Small intestine (tissue), 7 donors: ENCODE data around the gene TOMM34. TPM values are rescaled to one million over a fixed set of nuclear protein-coding genes. Genes with fewer than 3 reads are reported as not detected.

Experiments used
- DNase-seq, 2 donors: peaks; one replicate each; pipeline versions ENCODE4 v3.0.0 to v3.0.0-alpha.2; 2013
- FAIRE-seq: peaks from 2 replicates; lab custom pipeline; 2012; peaks lifted over from hg19 to GRCh38; lab: Jason Lieb, UNC
- H3K27ac ChIP-seq, 3 donors: one replicate each; pipeline ENCODE4 v1.5.1; 2013; ENCODE audit warnings: low read length in 2 of 3, mild to moderate bottlenecking in 2 of 3, control low read depth in 1 of 3, inconsistent platforms in 1 of 3, low read depth in 1 of 3, moderate library complexity in 1 of 3
- H3K27me3 ChIP-seq, 3 donors: one replicate each; pipeline ENCODE4 v1.6.1; 2013; ENCODE audit warnings: low read length in 3 of 3, inconsistent platforms in 1 of 3; ENCODE audit not compliant: control insufficient read depth in 3 of 3, insufficient read depth in 3 of 3
- H3K36me3 ChIP-seq, 3 donors: one replicate each; pipeline ENCODE4 v1.6.1; 2013; ENCODE audit warnings: low read length in 3 of 3, inconsistent platforms in 1 of 3, low read depth in 1 of 3, mild to moderate bottlenecking in 1 of 3, moderate library complexity in 1 of 3; ENCODE audit not compliant: control insufficient read depth in 3 of 3, insufficient read depth in 2 of 3
- H3K4me1 ChIP-seq, 3 donors: one replicate each; pipeline ENCODE4 v1.6.1; 2013; ENCODE audit warnings: low read length in 2 of 3, inconsistent platforms in 1 of 3, low read depth in 1 of 3, mild to moderate bottlenecking in 1 of 3, moderate library complexity in 1 of 3; ENCODE audit not compliant: control insufficient read depth in 3 of 3, insufficient read depth in 2 of 3
- H3K4me3 ChIP-seq, 3 donors: one replicate each; pipeline ENCODE4 v1.5.1; 2013; ENCODE audit warnings: low read length in 3 of 3, control low read depth in 1 of 3, inconsistent platforms in 1 of 3, low read depth in 1 of 3, mild to moderate bottlenecking in 1 of 3, moderate library complexity in 1 of 3
- H3K9me3 ChIP-seq, 2 donors: one replicate each; pipeline ENCODE4 v1.6.1; 2013; ENCODE audit warnings: low read depth in 1 of 2, low read length in 1 of 2; ENCODE audit not compliant: control insufficient read depth in 2 of 2, insufficient read depth in 1 of 2
- WGBS, 3 donors: extraction: QIAGEN DNeasy Blood & Tissue Kit; methylation state at CpG; one replicate each; pipeline ENCODE4 v1.1.7; 2013; 5-methylcytosine and 5-hydroxymethylcytosine counted together
- polyA plus RNA-seq, 4 donors: library from polyadenylated mRNA; stranded (reverse) in 3 of 4; unstranded in 1 of 4; fragments of 200-250 nt in 3 of 4; fragments of 120-200 nt in 1 of 4; gene quantifications; one replicate each; pipeline versions ENCODE4 v1.2.1 to v1.2.3, GENCODE V29; 2013
- donor health status: healthy with polysubstance abuse.
- donor health status: control.
- donor health status: control.
- donor health status: Bipolar disorder and iron deficiency.
- donor health status: healthy.

The TOMM34 gene
- polyA plus RNA-seq, 4 donors, result 9.6 to 34.1 (median 19.0) TPM

- Histone ChIP-seq H3K9me3 (no peaks in the 10 kb centered on the region), H3K27me3 (no peaks in the 10 kb centered on the region), H3K36me3 (peaks cover 0 to 52% (median 0%) of the 10 kb centered on the region in 3 donors), H3K4me1 (no peaks in the 10 kb centered on the region), H3K27ac (no peak overlapping the region), H3K4me3 (no peak overlapping the region)
- no peak for FAIRE-seq
- DNase-seq, result no peak
- 93 to 95% (median 94%) methylated on average over 10 of the region's 10 CpGs for WGBS, 3 donors
Observed at GRCh38 chr20:44936510-44936909, 23.7 kb downstream of the TOMM34 start.

DNA sequence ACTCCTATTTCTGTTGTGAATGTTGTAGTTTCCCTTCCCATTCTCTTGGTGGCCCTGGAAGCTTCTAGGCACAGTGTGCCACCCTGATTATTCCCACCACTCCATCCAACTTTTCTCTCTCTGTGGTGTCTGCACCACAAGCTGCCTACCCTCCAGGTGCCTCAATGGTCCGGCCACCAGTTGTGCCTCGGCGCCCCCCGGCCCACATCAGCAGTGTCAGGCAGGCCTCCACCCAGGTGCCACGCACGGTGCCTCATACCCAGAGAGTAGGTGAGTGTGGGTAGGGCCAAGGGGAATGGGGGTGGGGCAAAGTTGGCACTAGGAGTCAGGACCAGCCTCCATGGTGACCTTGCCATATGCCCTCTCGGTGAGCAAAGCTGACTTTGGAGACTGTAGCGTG is 27.3 kb downstream of the TOMM34 start:
- Histone ChIP-seq H3K36me3 (peaks cover 0 to 28% (median 2%) of the 10 kb centered on the region in 3 donors), H3K27me3 (no peaks in the 10 kb centered on the region), H3K27ac (no peak overlapping the region), H3K4me3 (no peak overlapping the region), H3K9me3 (no peaks in the 10 kb centered on the region), H3K4me1 (no peaks in the 10 kb centered on the region)
- WGBS, 3 donors, result 93 to 99% (median 97%) methylated on average over 8 of the region's 8 CpGs
- no peak for DNase-seq
- FAIRE-seq, result no peak

GRCh38 chr20:44931911-44932310 is 28.3 kb downstream of the TOMM34 start:
- Histone ChIP-seq H3K9me3 (no peaks in the 10 kb centered on the region), H3K36me3 (peaks cover 0 to 20% (median 2%) of the 10 kb centered on the region in 3 donors), H3K4me1 (no peaks in the 10 kb centered on the region), H3K27me3 (no peaks in the 10 kb centered on the region), H3K27ac (no peak overlapping the region), H3K4me3 (no peak overlapping the region)
- no peak for DNase-seq
- no peak for FAIRE-seq
- 87 to 93% (median 89%) methylated on average over 3 of the region's 3 CpGs for WGBS, 3 donors

DNA sequence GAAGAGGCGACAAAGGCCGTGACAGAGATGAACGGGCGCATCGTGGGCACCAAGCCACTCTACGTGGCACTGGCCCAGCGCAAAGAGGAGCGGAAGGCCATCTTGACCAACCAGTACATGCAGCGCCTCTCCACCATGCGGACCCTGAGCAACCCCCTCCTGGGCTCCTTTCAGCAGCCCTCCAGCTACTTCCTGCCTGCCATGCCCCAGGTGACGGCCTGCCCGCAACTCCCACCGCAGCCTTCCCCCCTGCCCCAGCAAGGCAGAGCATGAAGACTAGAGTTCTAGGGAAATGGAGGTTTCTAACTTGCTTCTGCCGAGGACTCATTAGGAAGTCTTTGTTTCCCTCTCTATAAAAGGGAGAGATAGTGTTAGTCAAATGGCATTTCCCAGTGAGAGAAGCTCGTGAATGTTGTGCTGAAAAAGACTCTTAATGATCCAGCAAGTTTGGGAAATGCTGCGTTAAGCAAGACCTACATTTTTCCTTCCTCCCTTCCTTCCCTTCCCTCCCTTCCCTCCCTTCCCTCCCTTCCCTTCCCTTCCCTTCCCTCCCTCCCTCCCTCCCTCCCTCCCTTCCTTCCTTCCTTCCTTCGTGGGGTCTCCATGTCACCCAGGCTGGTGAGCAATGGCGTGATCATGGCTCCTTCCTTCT is 29.6 kb downstream of the TOMM34 start:
- no peaks in the 10 kb centered on the region for H3K9me3 ChIP-seq
- WGBS, 3 donors, result 94 to 99% (median 96%) methylated on average over 18 of the region's 18 CpGs
- H3K4me3 ChIP-seq, result no peak overlapping the region
- H3K4me1 ChIP-seq, result no peaks in the 10 kb centered on the region
- peaks cover 0 to 14% (median 2%) of the 10 kb centered on the region in 3 donors for H3K36me3 ChIP-seq
- DNase-seq (no peak), FAIRE-seq (no peak)
- H3K27me3 ChIP-seq, result no peaks in the 10 kb centered on the region
- no peak overlapping the region for H3K27ac ChIP-seq

DNA sequence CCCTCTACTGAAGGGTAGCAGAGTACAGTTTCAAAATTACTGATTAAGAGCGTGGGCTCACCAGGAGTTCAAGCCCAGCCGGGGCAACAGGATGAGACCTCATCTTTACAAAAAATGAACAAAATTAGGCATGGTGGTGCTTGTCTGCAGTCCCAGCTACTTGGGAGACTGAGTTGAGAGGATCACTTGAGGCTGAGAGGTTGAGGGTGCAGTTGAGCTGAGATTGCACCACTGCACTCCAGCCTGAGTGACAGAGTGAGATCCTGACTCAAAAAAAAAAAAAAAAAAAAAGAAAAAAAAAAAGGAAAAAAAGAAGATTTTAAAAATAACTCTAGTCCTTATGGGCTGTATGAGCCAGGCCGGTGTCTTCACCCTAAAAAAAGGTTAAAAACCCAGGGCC is 31.6 kb downstream of the TOMM34 start:
- no peak for FAIRE-seq
- 72 to 84% (median 79%) methylated on average over 3 of the region's 3 CpGs for WGBS, 3 donors
- no peaks in the 10 kb centered on the region for H3K4me1 ChIP-seq

DNA sequence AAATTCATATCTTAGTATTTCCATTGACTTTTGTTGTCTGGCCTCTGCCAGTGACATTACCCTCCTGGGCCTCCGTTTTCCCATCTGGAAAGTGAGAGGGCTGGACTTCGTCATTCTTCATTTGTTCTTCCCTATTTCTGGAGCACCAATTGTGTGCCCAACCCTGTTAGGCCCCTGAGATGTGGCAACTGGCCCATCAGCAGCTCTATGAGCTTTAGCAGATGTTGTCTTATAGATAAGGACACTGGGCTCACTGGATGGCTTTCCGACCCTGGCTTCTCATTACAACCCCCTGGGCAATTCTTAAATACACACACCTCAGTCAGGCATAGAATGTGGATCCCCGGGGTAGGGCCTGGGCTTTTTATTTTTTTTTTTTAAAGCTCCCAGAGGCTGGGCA is 35.7 kb downstream of the TOMM34 start:
- FAIRE-seq (no peak), DNase-seq (no peak)
- Histone ChIP-seq H3K4me3 (no peak overlapping the region), H3K27me3 (no peaks in the 10 kb centered on the region), H3K36me3 (peaks cover 0 to 24% (median 0%) of the 10 kb centered on the region in 3 donors), H3K4me1 (no peaks in the 10 kb centered on the region), H3K27ac (no peak overlapping the region), H3K9me3 (no peaks in the 10 kb centered on the region)
- 81 to 87% (median 84%) methylated on average over 4 of the region's 4 CpGs for WGBS, 3 donors

More for the DNA sequence above, 31.6 kb downstream of the TOMM34 start:
- no peaks in the 10 kb centered on the region for H3K9me3 ChIP-seq
- no peak overlapping the region for H3K4me3 ChIP-seq
- no peaks in the 10 kb centered on the region for H3K27me3 ChIP-seq
- H3K36me3 ChIP-seq, result peaks cover 0 to 21% (median 2%) of the 10 kb centered on the region in 3 donors
- no peak for DNase-seq
- H3K27ac ChIP-seq, result no peak overlapping the region

DNA sequence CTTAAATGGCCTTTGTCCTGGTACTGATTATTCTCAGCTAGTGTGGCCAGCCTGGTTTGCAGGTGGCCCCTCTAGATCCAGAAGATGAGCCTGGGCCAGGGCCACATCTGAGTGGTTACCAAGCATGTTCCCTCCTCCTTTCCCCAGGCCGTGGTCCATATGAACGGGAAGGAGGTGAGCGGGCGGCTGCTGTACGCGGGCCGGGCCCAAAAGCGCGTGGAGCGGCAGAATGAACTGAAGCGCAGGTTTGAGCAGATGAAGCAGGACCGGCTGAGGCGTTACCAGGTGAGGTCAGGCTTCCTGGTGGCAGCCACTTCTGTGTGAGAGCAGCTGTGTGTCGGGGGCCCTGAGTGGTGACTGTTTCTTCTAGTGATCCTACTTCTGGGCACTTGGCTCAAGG is 38.8 kb downstream of the TOMM34 start:
- Histone ChIP-seq H3K4me1 (no peaks in the 10 kb centered on the region), H3K36me3 (peaks cover 0 to 28% (median 2%) of the 10 kb centered on the region in 3 donors), H3K27me3 (no peaks in the 10 kb centered on the region), H3K27ac (no peak overlapping the region), H3K9me3 (no peaks in the 10 kb centered on the region), H3K4me3 (no peak overlapping the region)
- 95 to 98% (median 97%) methylated on average over 14 of the region's 14 CpGs for WGBS, 3 donors
- no peak for DNase-seq
- no peak for FAIRE-seq

- H3K4me1 ChIP-seq, result no peaks in the 10 kb centered on the region
- H3K27me3 ChIP-seq, result no peaks in the 10 kb centered on the region
- 96 to 99% (median 96%) methylated on average over 10 of the region's 10 CpGs for WGBS, 3 donors
- peaks cover 0 to 20% (median 2%) of the 10 kb centered on the region in 3 donors for H3K36me3 ChIP-seq
- FAIRE-seq (no peak), DNase-seq (no peak)
- no peak overlapping the region for H3K4me3 ChIP-seq
- no peak overlapping the region for H3K27ac ChIP-seq
- H3K9me3 ChIP-seq, result no peaks in the 10 kb centered on the region
Observed at GRCh38 chr20:44918761-44919160, 41.4 kb downstream of the TOMM34 start.

DNA sequence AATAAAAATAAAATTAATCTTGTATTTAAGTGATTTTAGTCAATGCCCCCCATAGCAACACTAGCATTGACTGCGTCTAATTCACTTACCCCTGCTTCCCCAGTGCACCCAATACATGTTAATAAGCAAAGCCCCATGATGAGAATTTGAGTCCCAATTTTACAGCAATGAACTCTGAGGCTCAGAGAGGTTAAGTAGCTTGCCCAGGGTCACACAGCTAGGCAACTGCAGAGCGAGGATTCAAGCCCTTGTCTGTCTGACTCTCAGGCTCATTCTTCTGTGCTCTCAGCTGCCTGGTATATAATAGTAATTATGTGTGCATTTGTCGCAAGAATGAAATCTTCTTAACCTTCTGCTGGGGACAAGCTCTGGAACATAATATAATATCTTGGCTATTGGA is 41.9 kb downstream of the TOMM34 start:
- DNase-seq (no peak), FAIRE-seq (no peak)
- H3K36me3 ChIP-seq, result peaks cover 0 to 18% (median 2%) of the 10 kb centered on the region in 3 donors
- H3K4me1 ChIP-seq, result no peaks in the 10 kb centered on the region
- H3K27ac ChIP-seq, result no peak overlapping the region
- no peaks in the 10 kb centered on the region for H3K27me3 ChIP-seq
- WGBS, 3 donors, result 97 to 100% (median 98%) methylated on average over 3 of the region's 3 CpGs
- H3K9me3 ChIP-seq, result no peaks in the 10 kb centered on the region
- no peak overlapping the region for H3K4me3 ChIP-seq
